ENCODE results near the gene FRYL.

The FRYL gene

GRCh38 chr4:48680848-48681568 is 99.1 kb downstream of the FRYL start:
- H3K27ac ChIP-seq, result no peak overlapping the region; the same call in 1 of the 2 replicates
- TF ChIP-seq CTCF (conservative IDR thresholded peaks at IDR 0.05), result no peak

- no peak for TF ChIP-seq CTCF (conservative IDR thresholded peaks at IDR 0.05)
- no peak overlapping the region for H3K27ac ChIP-seq
These were observed 106.5 kb downstream of the FRYL start for GRCh38 chr4:48673537-48673936.

DNA sequence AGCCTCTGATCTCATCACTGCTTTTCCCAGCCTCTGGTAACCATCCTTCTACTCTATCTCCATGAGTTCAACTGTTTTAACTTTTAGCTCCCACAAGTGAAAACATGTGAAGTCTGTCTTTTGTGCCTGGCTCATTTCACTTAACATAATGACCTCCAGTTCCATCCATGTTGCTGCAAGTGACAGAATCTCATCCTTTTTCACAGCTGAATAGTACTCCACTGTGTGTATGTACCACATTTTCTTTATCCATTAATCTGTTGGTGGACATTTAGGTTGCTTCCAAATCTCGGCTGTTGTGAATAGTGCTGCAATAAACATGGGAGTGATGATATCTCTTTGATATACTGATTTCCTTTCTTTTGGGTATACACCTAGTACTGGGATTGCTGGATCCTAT is 109.5 kb downstream of the FRYL start:
- no peak for TF ChIP-seq CTCF (conservative IDR thresholded peaks at IDR 0.05)
- H3K27ac ChIP-seq, result no peak overlapping the region

DNA sequence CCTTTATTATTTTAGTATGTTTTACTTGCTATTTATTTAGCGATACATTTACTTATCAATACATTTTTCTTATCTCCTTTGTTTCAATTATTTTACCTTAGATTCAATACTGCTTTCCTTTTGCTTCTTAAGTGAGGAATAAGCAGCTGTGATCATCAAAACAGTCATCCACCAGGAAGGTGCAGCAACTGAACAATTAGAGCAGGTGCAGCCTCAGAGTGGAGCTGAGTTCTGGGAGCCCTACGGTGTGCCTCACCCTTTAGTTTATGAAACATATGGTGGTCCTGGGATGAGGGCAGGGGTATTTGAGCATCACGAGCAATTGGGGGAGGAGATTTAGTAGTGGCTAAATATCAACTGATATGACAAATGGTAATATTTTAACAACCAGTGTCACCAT is 111.0 kb downstream of the FRYL start:
- no peak overlapping the region for H3K27ac ChIP-seq
- no peak for TF ChIP-seq CTCF (conservative IDR thresholded peaks at IDR 0.05)

GRCh38 chr4:48668254-48669017 is 111.6 kb downstream of the FRYL start:
- TF ChIP-seq CTCF (conservative IDR thresholded peaks at IDR 0.05), result no peak
- no peak overlapping the region; the same call in 1 of the 2 replicates for H3K27ac ChIP-seq

- TF ChIP-seq CTCF (conservative IDR thresholded peaks at IDR 0.05), result no peak
- H3K27ac ChIP-seq, result no peak overlapping the region; the same call in 1 of the 2 replicates
These were observed 112.9 kb downstream of the FRYL start for GRCh38 chr4:48667148-48667547.

- no peak overlapping the region for H3K27ac ChIP-seq
- TF ChIP-seq CTCF (conservative IDR thresholded peaks at IDR 0.05), result no peak
These were observed 114.4 kb downstream of the FRYL start for GRCh38 chr4:48665555-48666186.

All from VCaP (cell line).